ENCODE results near the gene ST8SIA1. TPM values are rescaled to one million over a fixed set of nuclear protein-coding genes. Genes with fewer than 3 reads are reported as not detected.

Gene ST8SIA1
- total RNA-seq, 2 experiments from 2014 or later = not detected

- no peaks in the 10 kb centered on the region for H3K36me3 ChIP-seq (ENCODE audit: insufficient read depth, low read length)
- no peaks in the 10 kb centered on the region for H3K79me2 ChIP-seq (ENCODE audit: insufficient read depth, low read depth, low read length)
- no peak overlapping the region for H3K4me3 ChIP-seq (ENCODE audit: low read depth, low read length, poor library complexity, severe bottlenecking)
- intact Hi-C loops (cut with micrococcal nuclease; ENCODE audit: unreplicated experiment) = no loop called here
- DNase-seq (ENCODE audit: low spot score) = no peak
- TF ChIP-seq CTCF (conservative IDR thresholded peaks at IDR 0.05; ENCODE audit: low read length) = no peak
- TF ChIP-seq EZH2phosphoT487 (IDR thresholded peaks at IDR 0.05; ENCODE audit: borderline replicate concordance, low read depth, low read length) = no peak
- H3K4me1 ChIP-seq (ENCODE audit: insufficient read depth, low read length, poor library complexity, severe bottlenecking) = no peaks in the 10 kb centered on the region
- no peaks in the 10 kb centered on the region for H4K20me1 ChIP-seq (ENCODE audit: insufficient read depth, low read length)
- CTCF ChIA-PET (ENCODE audit: unreplicated experiment) = no interaction called here
- no peak overlapping the region for H2AFZ ChIP-seq (ENCODE audit: low read length)
- BruUV-seq (replicated peaks) = no TSS peak
- H3K27ac ChIP-seq (ENCODE audit: low read depth, low read length, poor library complexity, severe bottlenecking) = no peak overlapping the region
- no peaks in the 10 kb centered on the region for H3K9me2 ChIP-seq (ENCODE audit: insufficient read depth, low read length)
- no peak overlapping the region for H3K4me2 ChIP-seq (ENCODE audit: low read length)
- H3K9me3 ChIP-seq (ENCODE audit: low read length) = no peaks in the 10 kb centered on the region
- POLR2A ChIA-PET = no interaction called here
Observed at GRCh38 chr12:22372277-22372837, 37.9 kb upstream of the ST8SIA1 start.

DNA sequence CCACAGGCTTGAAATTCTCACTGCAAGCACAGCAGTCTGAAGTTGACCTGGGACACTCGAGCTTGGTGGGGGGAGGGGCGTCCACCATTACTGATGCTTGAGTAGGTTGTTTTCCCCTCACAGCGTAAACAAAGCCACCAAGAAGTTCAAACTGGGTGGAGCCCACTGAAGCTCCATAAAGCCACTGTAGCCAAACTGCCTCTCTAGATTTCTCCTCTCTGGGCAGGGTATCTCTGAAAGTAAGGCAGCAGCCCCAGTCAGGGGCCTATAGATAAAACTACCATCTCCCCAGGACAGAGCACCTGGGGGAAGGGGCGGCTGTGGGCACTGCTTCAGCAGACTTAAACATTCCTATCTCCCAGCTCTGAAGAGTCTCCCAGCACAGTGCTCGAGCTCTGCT is 31.7 kb upstream of the ST8SIA1 start:
- DNase-seq (ENCODE audit: low spot score) = no peak
- Histone ChIP-seq H3K27ac (ENCODE audit: low read depth, low read length, poor library complexity, severe bottlenecking) (no peak overlapping the region), H3K9me2 (ENCODE audit: insufficient read depth, low read length) (no peaks in the 10 kb centered on the region), H3K9me3 (ENCODE audit: low read length) (no peaks in the 10 kb centered on the region), H3K79me2 (ENCODE audit: insufficient read depth, low read depth, low read length) (no peaks in the 10 kb centered on the region), H3K36me3 (ENCODE audit: insufficient read depth, low read length) (no peaks in the 10 kb centered on the region), H3K4me2 (ENCODE audit: low read length) (no peak overlapping the region), H4K20me1 (ENCODE audit: insufficient read depth, low read length) (no peaks in the 10 kb centered on the region), H3K4me1 (ENCODE audit: insufficient read depth, low read length, poor library complexity, severe bottlenecking) (no peaks in the 10 kb centered on the region), H3K4me3 (ENCODE audit: low read depth, low read length, poor library complexity, severe bottlenecking) (no peak overlapping the region), H2AFZ (ENCODE audit: low read length) (no peak overlapping the region)
- intact Hi-C loops (cut with micrococcal nuclease; ENCODE audit: unreplicated experiment) = no loop called here
- ChIA-PET CTCF (ENCODE audit: unreplicated experiment) (no interaction called here), POLR2A (no interaction called here)
- no TSS peak for BruUV-seq (replicated peaks)
- no peak for TF ChIP-seq CTCF (conservative IDR thresholded peaks at IDR 0.05; ENCODE audit: low read length)
- TF ChIP-seq EZH2phosphoT487 (IDR thresholded peaks at IDR 0.05; ENCODE audit: borderline replicate concordance, low read depth, low read length) = no peak

DNA sequence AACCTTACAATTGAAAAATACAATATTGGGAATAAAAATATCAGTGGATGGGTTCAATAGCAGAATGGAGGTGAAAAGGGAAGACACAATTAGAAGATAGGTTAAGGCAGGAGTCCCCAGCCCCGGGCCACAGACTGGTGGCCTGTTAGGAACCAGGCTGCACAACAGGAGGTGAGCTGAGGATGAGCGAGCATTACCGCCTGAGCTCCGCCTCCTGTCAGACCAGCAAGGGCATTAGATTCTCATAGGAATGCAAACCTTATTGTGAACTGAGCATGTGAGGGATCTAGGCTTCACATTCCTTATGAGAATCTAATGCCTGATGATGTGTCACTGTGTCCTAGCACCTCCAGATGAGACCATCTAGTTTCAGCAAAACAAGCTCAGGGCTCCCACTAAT is 27.3 kb upstream of the ST8SIA1 start:
- DNase-seq (ENCODE audit: low spot score) = no peak
- Histone ChIP-seq H3K4me3 (ENCODE audit: low read depth, low read length, poor library complexity, severe bottlenecking) (no peak overlapping the region), H3K4me2 (ENCODE audit: low read length) (no peak overlapping the region), H3K9me3 (ENCODE audit: low read length) (no peaks in the 10 kb centered on the region), H2AFZ (ENCODE audit: low read length) (no peak overlapping the region), H3K9me2 (ENCODE audit: insufficient read depth, low read length) (no peaks in the 10 kb centered on the region), H4K20me1 (ENCODE audit: insufficient read depth, low read length) (no peaks in the 10 kb centered on the region), H3K4me1 (ENCODE audit: insufficient read depth, low read length, poor library complexity, severe bottlenecking) (no peaks in the 10 kb centered on the region), H3K36me3 (ENCODE audit: insufficient read depth, low read length) (no peaks in the 10 kb centered on the region), H3K27ac (ENCODE audit: low read depth, low read length, poor library complexity, severe bottlenecking) (no peak overlapping the region), H3K79me2 (ENCODE audit: insufficient read depth, low read depth, low read length) (no peaks in the 10 kb centered on the region)
- CTCF ChIA-PET (ENCODE audit: unreplicated experiment) = no interaction called here
- intact Hi-C loops (cut with micrococcal nuclease; ENCODE audit: unreplicated experiment) = no loop called here
- POLR2A ChIA-PET = no interaction called here
- BruUV-seq (replicated peaks) = no TSS peak
- TF ChIP-seq EZH2phosphoT487 (IDR thresholded peaks at IDR 0.05; ENCODE audit: borderline replicate concordance, low read depth, low read length) = no peak
- TF ChIP-seq CTCF (conservative IDR thresholded peaks at IDR 0.05; ENCODE audit: low read length) = no peak
